Neural cell (in vitro differentiated cells): ENCODE data around the gene HBE1. TPM values are rescaled to one million over a fixed set of nuclear protein-coding genes. Genes with fewer than 3 reads are reported as not detected.

ENCODE experiments used
- H2AFZ ChIP-seq: fragments of 200-600, 300-800 bp; sonication (generic), shearing (Covaris generic); 2 replicates; pipeline ENCODE4 v1.6.0; 2014; ENCODE audit warnings: low read depth, mild to moderate bottlenecking, antibody characterized with exemption, low read length, moderate library complexity
- H3F3A ChIP-seq: fragments of 200-600 bp; shearing (Covaris generic); 2 replicates; pipeline ENCODE4 v1.6.1; 2016; ENCODE audit warnings: mild to moderate bottlenecking, moderate library complexity, mixed read lengths, antibody characterized with exemption, low read length; ENCODE audit not compliant: insufficient read depth, poor library complexity, severe bottlenecking
- H3K27ac ChIP-seq: fragments of 200-600, 300-800 bp; sonication (generic), shearing (Covaris generic); 2 replicates; pipeline ENCODE4 v1.5.1; 2014; ENCODE audit warnings: mild to moderate bottlenecking, low read length, moderate library complexity
- H3K27me3 ChIP-seq: fragments of 300-800, 200-600 bp; sonication (generic), shearing (Covaris generic); 2 replicates; pipeline ENCODE4 v1.6.0; 2014; ENCODE audit warnings: mild to moderate bottlenecking, low read depth, low read length, moderate library complexity; ENCODE audit not compliant: insufficient read depth
- H3K36me3 ChIP-seq: fragments of 300-800, 200-600 bp; sonication (generic), shearing (Covaris generic); 2 replicates; pipeline ENCODE4 v1.5.1; 2014; ENCODE audit warnings: mild to moderate bottlenecking, antibody characterized with exemption, low read length, moderate library complexity; ENCODE audit not compliant: insufficient read depth
- H3K4me2 ChIP-seq: fragments of 300-800, 200-600 bp; sonication (generic), shearing (Covaris generic); 2 replicates; pipeline ENCODE4 v1.6.0; 2014; ENCODE audit warnings: mild to moderate bottlenecking, low read length
- H3K4me3 ChIP-seq: fragments of 300-800, 200-600 bp; sonication (generic), shearing (Covaris generic); 2 replicates; pipeline ENCODE4 v1.5.1; 2014; ENCODE audit warnings: mild to moderate bottlenecking, low read length, moderate library complexity
- H3K79me2 ChIP-seq: fragments of 200-600 bp; shearing (Covaris generic); replicated peaks from 2 replicates; pipeline ENCODE4 v1.6.0; 2014; ENCODE audit warnings: mild to moderate bottlenecking, low read length, moderate library complexity; ENCODE audit not compliant: insufficient read depth
- H3K9ac ChIP-seq: fragments of 300-800, 200-600 bp; sonication (generic), shearing (Covaris generic); 2 replicates; pipeline ENCODE4 v1.6.1; 2016; ENCODE audit warnings: mild to moderate bottlenecking, low read length, mixed read lengths
- H3K9me2 ChIP-seq: fragments of 200-600 bp; shearing (Covaris generic); 2 replicates; pipeline ENCODE4 v1.6.1; 2016; ENCODE audit warnings: mild to moderate bottlenecking, low read length, mixed read lengths; ENCODE audit not compliant: insufficient read depth
- H3K9me3 ChIP-seq: fragments of 200-600, 300-800 bp; sonication (generic), shearing (Covaris generic); 2 replicates; pipeline ENCODE4 v1.6.1; 2016; ENCODE audit warnings: mild to moderate bottlenecking, mixed run types, low read length, moderate library complexity, mixed read lengths
- H4K20me1 ChIP-seq: fragments of 200-600 bp; shearing (Covaris generic); 2 replicates; pipeline ENCODE4 v1.6.1; 2016; ENCODE audit warnings: mild to moderate bottlenecking, mixed run types; ENCODE audit not compliant: insufficient read depth
- CTCF ChIP-seq: fragments of 450-650 bp; IDR thresholded peaks from 2 replicates; pipeline ENCODE4 v1.5.1; 2014; ENCODE audit warnings: antibody characterized with exemption, mild to moderate bottlenecking, moderate library complexity; ENCODE audit not compliant: poor library complexity, severe bottlenecking
- EP300 ChIP-seq: fragments of 450-650 bp; conservative IDR thresholded peaks from 2 replicates; pipeline ENCODE4 v1.6.1; 2014; ENCODE audit warnings: antibody characterized with exemption, mild to moderate bottlenecking, moderate library complexity; ENCODE audit not compliant: poor library complexity, severe bottlenecking
- EZH2 ChIP-seq: fragments of 200-600, 300-800 bp; shearing (Covaris generic), sonication (generic); IDR thresholded peaks from 2 replicates; pipeline ENCODE4 v1.6.1; 2014; ENCODE audit warnings: antibody characterized with exemption, low read length, borderline replicate concordance, mild to moderate bottlenecking; ENCODE audit not compliant: insufficient read depth, poor library complexity, severe bottlenecking
- MXI1 ChIP-seq: fragments of 450-650 bp; conservative IDR thresholded peaks from 2 replicates; pipeline ENCODE4 v1.6.1; 2014; ENCODE audit warnings: antibody characterized with exemption, mild to moderate bottlenecking; ENCODE audit not compliant: poor library complexity, severe bottlenecking
- POLR2AphosphoS5 ChIP-seq: IDR thresholded peaks from 2 replicates; pipeline ENCODE4 v1.6.1; 2012
- RAD21 ChIP-seq: fragments of 450-650 bp; conservative IDR thresholded peaks from 2 replicates; pipeline ENCODE4 v1.6.1; 2014; ENCODE audit warnings: antibody characterized with exemption, mild to moderate bottlenecking, moderate library complexity
- REST ChIP-seq: IDR thresholded peaks from 2 replicates; pipeline ENCODE4 v1.6.1; 2012; ENCODE audit warnings: borderline replicate concordance
- SMC3 ChIP-seq: fragments of 450-650 bp; conservative IDR thresholded peaks from 2 replicates; pipeline ENCODE4 v1.6.1; 2014; ENCODE audit warnings: antibody characterized with exemption, mild to moderate bottlenecking, moderate library complexity; ENCODE audit not compliant: poor library complexity
- TAF1 ChIP-seq: IDR thresholded peaks from 2 replicates; pipeline ENCODE4 v1.6.1; 2012; ENCODE audit warnings: low read depth
- polyA plus RNA-seq: library from polyadenylated mRNA; depleted of rRNA; stranded (reverse); fragments of >200 nt; gene quantifications from 2 replicates; pipeline ENCODE4 v1.2.3, GENCODE V29; 2014

HBE1 gene
- polyA plus RNA-seq, 1 donor from 2014 or later: not detected

GRCh38 chr11:5231111-5231510 is 38.6 kb downstream of the HBE1 start:
- H3K4me3 ChIP-seq: no peak overlapping the region
- H4K20me1 ChIP-seq: no peaks in the 10 kb centered on the region
- H3F3A ChIP-seq: no peaks in the 10 kb centered on the region
- H3K9ac ChIP-seq: no peak overlapping the region
- no peak overlapping the region for H2AFZ ChIP-seq
- no peaks in the 10 kb centered on the region for H3K9me3 ChIP-seq
- no peaks in the 10 kb centered on the region for H3K9me2 ChIP-seq
- no peak for TF ChIP-seq RAD21
- no peak for TF ChIP-seq MXI1
- TF ChIP-seq EP300: no peak
- no peak for TF ChIP-seq REST
- TF ChIP-seq CTCF: no peak
- TF ChIP-seq SMC3: no peak
- TF ChIP-seq EZH2: no peak
- TF ChIP-seq POLR2AphosphoS5: no peak
- TF ChIP-seq TAF1: no peak
- no peaks in the 10 kb centered on the region for H3K79me2 ChIP-seq
- no peaks in the 10 kb centered on the region for H3K36me3 ChIP-seq
- H3K27me3 ChIP-seq: no peaks in the 10 kb centered on the region
- H3K27ac ChIP-seq: no peak overlapping the region
- H3K4me2 ChIP-seq: no peak overlapping the region

- TF ChIP-seq MXI1: no peak
- TF ChIP-seq SMC3: no peak
- no peak for TF ChIP-seq REST
- TF ChIP-seq CTCF: no peak
- no peak for TF ChIP-seq EP300
- TF ChIP-seq POLR2AphosphoS5: no peak
- no peak for TF ChIP-seq TAF1
- no peak for TF ChIP-seq EZH2
- no peak for TF ChIP-seq RAD21
- H3F3A ChIP-seq: no peaks in the 10 kb centered on the region
- H3K4me3 ChIP-seq: no peak overlapping the region
- H3K9me2 ChIP-seq: no peaks in the 10 kb centered on the region
- no peaks in the 10 kb centered on the region for H3K79me2 ChIP-seq
- no peak overlapping the region for H3K27ac ChIP-seq
- H3K27me3 ChIP-seq: no peaks in the 10 kb centered on the region
- no peak overlapping the region for H2AFZ ChIP-seq
- H4K20me1 ChIP-seq: no peaks in the 10 kb centered on the region
- H3K9me3 ChIP-seq: no peaks in the 10 kb centered on the region
- H3K9ac ChIP-seq: no peak overlapping the region
- H3K4me2 ChIP-seq: no peak overlapping the region
- H3K36me3 ChIP-seq: no peaks in the 10 kb centered on the region
Observed at GRCh38 chr11:5230266-5230665, 39.5 kb downstream of the HBE1 start.
